Measurements from ENCODE around the gene HERC5.

GRCh38 chr4:88419874-88420273 lies 37.0 kb upstream of the HERC5 start:
- TF ChIP-seq CTCF (IDR thresholded peaks at IDR 0.05) (no peak), POLR2AphosphoS5 (IDR thresholded peaks at IDR 0.05) (no peak), POLR2A (IDR thresholded peaks at IDR 0.05) (no peak)

Measured in sigmoid colon (tissue), 4 donors.